GM04503 (cell line): ENCODE measurements around the gene EIF2S3B.

Experiments used
- DNase-seq: peaks from one replicate; pipeline ENCODE4 v3.0.0-alpha.2; 2012; ENCODE audit warnings: low read depth

The EIF2S3B gene

DNA sequence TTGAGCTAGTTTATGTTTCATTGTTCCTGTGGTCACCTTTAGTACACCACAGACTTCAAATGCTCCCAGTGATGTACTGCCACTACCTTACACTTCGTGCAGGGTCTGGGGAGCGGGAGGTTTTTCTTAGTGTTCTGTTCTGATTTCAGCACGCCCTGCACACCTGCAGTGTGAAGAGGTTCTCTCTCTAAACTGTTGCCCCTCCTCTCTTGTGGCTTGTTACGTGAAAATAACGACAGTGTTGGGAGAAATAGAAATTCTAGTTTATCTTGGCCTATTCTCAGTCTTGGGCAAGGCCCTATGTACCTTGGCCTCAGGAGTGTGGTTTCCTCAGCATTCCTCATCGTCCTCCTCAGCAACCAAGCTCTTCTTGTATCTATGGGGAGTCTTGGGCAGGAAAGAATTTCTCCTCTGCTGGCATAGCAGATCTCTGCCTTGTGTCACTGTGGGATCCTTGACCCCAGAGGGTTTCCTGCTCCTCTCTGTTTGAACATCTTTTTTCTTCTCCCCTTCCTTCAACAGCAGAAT is 48.6 kb downstream of the EIF2S3B start:
- no peak for DNase-seq

DNA sequence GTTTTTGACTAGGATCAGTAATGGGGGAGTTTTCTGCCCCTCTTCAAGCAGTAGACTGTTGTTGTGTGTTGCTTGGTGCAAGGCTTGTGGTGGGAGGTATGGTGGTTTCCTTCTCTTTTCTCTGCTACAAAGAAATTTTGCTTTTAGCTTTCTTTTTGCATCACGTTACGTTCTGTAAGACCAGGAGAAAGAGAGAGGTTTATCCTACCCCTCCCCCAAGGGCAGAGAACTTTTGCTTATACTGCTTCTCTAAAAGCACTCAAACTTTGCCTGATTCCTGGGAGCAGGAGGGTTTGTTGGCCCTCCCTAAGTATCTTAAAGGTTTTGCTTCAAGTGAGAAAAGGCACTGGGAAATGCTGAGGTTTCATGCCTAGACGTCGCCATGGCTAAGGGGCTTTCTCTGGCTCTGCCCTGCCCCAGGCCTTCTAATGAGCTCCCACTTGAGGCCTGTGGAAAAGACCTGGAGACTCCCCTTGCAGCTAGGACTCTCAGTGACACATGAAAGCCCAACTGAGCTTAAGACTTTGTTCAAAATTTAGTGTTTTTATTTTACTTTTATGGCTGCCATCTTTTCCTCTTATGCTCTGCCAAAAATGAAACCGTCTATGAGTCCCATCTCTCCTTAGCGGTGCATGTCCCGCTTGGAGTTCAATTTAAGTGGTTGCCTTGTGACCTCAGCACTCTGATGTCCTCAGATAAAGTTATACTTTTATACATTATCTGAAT is 49.2 kb downstream of the EIF2S3B start:
- no peak for DNase-seq

DNA sequence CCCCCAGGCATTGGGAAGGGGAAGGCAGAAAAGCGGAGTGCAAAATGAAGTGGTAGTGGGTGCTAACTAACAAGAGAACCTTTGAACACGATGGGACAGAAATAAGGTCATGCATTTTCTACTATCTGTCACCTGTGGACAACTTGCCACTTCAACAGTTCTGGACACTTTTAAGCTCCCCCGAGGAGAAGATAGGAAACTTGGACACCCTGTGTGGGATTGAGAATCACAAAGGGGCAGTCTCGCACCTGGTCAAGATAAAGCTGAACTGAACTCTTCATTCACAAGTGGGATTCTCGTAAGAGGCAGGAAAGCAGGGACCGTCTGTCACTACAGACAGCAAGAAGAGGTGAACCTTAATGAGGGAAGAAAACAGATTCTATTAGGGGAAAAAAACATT is 51.6 kb downstream of the EIF2S3B start:
- DNase-seq, result no peak

DNA sequence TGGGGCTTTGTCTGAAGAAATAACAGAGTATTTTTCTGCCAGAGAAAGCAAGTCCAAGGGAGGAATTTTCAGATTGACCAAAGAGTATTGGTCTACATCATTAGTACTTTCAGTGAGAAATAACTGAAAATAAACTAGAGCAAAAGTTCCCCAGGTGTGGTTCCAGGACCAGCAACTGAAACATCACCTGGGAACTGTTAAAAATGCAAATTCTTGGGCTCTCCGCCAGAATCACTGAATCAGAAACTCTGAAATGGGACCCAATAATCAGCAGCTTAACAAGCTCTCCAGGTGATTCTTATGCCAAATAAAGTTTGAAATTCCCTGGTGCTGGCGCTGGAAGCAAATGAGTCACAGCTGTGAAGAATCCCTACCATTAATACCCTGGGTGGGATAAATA is 52.1 kb downstream of the EIF2S3B start:
- no peak for DNase-seq
